Central memory CD4-positive, alpha-beta T cell (primary cell): Measurements from ENCODE around the gene TENM4.

ENCODE experiments used
- DNase-seq: peaks from one replicate; pipeline ENCODE4 v3.0.0; 2022

TENM4 gene

GRCh38 chr11:78720281-78720989 is 720.4 kb downstream of the TENM4 start:
- no peak for DNase-seq

- DNase-seq = no peak
These were observed 723.8 kb downstream of the TENM4 start for GRCh38 chr11:78717041-78717440.

DNA sequence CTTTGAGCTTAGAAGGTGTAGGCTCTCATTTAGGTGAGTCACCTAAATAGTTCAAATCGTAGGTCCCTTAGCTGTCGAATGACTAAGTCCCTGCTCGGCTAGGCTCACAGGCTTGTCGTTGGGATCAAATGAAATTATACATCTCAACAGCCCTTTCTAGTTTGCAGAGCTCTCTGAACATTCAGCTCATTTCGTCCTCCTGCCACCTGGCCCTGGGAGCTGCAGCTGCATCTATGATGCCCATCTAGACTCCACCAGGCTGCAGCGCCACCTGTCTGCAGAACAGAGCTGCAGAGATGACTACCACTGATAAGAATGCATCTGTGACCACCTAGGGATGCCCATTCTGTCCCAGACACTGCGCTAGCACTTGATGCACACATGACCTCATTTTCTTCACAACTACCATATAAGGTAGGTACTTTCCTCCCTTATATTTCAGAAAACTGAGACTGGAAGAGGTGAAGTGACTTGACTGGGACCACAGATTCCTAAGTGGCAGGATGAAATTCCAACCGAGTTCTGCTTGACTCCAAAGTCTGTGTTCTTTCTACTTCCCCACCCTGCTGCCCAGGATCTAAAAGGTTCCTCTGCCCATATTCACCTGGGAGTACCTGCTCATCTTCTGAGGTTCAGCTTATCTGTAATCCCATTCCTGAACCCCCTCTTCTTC is 725.1 kb downstream of the TENM4 start:
- DNase-seq = no peak

DNA sequence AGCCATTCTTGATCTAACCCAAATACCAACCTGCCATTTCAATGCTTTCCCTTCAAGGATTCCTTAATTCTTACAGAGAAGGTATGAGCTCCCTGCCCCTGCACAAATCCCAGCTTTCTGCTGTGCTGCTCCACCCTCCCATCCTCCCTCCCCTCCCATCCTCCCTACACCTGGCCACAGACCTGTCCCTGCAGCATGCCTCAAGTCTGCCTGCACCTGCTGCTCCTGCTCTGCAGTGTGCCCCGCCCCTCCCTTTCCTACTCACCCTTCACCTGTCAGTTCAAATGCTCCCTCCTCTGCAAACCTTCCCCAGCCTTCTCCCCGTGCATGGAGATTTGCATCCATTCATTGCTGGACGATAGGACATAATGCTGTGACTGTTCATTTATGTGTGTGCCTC is 726.3 kb downstream of the TENM4 start:
- DNase-seq = no peak

DNA sequence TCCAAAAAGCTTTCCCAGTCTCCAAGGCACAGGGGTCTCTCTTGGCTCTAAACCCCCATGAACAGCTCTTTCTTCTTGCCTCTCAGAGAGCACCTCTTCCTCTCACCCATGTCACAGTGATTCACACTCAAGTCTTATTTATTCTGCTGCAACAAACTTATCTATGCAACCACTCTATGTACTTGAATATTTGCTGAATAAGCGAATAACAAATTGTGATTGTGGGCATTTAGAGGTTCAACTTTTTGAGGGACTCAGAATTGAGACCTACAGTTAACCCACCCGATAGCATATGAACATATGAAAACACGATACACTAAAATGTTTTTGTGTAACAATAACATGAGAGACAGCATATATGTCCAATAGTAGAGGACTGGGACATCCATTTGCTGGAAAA is 729.1 kb downstream of the TENM4 start:
- DNase-seq = no peak

DNA sequence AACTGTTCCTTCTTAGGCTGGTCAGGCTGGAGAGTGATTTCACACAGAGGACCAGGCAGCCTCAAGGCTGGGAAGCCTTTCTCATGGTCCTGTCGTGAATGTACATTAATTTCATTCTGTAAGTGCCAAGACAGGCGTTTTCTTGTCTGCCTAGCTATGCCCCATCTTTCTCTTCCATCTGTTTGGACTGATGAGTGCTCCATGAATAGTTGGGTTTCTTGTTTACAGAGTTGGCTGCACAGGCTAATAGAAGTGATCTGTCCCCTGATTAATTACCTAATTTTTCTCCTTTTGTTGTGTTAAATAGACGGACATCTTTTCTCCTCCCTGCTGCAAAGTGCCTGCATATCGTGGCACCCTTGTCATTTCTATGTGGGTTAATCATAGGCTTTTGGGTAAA is 730.4 kb downstream of the TENM4 start:
- DNase-seq = no peak

DNA sequence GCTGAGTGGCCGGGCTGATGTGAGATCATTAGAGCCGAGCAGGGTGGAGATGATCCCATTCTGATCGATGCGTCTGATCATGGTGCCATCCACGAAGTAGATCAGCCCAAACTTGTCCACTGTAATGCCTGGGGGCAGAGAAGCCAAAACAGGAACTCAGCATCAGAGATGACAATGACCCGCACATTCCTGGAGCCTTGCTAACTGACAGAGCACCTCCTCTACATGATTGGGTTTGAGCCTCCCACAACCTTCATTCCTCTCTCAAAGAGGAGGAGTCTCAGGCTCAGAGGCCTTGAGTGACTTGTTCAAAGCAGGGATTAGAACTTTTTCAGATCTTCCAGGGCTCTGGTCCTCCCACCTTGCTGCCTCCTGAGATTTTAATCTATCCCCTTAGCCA is 732.4 kb downstream of the TENM4 start:
- DNase-seq = no peak

- DNase-seq = no peak
These were observed 734.3 kb downstream of the TENM4 start for GRCh38 chr11:78706551-78706950.

DNA sequence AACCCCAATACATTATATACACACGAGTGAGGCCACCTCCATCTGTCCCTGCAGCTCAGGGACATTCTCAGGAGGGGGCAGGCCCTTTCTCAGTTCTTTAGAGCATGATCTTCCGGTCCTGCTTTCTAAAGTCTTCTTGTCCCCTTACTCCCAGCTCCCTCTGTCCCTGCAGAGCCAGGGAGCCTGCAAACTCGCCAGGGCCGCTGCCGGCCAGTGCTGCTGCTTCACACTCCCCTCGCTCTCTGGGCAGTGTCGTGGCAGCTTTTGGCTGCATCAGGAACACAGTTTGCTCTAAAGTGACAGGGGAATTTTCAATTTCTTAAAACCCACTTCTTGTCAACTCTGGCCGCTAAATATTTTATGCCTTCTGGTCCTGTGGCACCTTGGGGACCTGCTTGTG is 736.0 kb downstream of the TENM4 start:
- no peak for DNase-seq

- no peak for DNase-seq
These were observed 741.2 kb downstream of the TENM4 start for GRCh38 chr11:78699609-78700135.

GRCh38 chr11:78698612-78699011 is 742.2 kb downstream of the TENM4 start:
- no peak for DNase-seq

- no peak for DNase-seq
These were observed 744.7 kb downstream of the TENM4 start for GRCh38 chr11:78696177-78696576.

DNA sequence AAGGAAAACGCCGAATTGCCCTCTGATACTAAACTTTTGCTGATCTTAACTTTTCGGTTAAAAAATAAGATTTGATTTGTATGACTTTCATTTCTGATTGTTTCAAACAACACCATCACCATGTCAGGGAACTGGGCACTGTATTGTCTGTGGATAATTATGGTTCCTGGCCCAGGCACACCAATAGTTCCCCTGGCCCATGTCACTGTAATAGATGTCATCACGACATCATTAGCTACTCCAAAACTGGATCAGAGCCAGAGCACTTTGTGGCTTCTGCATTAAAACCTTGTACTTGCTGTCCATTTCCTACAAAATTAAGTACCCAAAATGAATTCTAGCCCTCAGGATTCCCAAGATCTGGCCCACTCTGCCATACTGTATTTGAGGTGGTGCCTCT is 746.7 kb downstream of the TENM4 start:
- DNase-seq = no peak

GRCh38 chr11:78691215-78691614 is 749.6 kb downstream of the TENM4 start:
- no peak for DNase-seq

GRCh38 chr11:78690352-78690987 is 750.4 kb downstream of the TENM4 start:
- no peak for DNase-seq

DNA sequence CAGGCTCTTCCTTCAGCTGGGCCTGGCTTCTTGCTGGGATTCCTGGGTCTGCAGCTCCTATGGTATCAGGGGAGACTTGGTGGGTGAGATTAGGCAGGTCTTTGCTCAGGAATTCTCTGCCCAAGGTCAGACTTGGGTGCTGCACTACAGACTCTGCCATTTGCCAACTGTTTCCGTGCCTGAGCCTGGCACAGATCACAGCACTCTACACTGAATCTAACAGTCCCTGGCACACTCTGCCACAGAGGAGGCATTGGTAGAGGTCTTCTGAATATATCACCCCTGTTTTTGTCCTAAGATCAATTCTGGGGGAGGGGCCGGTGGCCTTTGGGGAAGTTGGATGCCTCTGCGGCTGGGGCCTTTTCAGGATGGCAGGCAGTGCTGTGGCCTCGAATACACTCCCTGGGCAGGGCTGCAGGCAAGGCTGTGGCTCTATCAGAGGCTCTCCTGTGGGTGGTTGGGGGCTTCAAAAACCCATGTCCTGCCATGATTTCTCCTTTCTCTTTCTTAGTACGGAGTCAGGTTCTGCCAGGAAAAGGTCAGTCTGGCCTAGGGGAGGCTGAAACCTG is 751.2 kb downstream of the TENM4 start:
- no peak for DNase-seq

DNA sequence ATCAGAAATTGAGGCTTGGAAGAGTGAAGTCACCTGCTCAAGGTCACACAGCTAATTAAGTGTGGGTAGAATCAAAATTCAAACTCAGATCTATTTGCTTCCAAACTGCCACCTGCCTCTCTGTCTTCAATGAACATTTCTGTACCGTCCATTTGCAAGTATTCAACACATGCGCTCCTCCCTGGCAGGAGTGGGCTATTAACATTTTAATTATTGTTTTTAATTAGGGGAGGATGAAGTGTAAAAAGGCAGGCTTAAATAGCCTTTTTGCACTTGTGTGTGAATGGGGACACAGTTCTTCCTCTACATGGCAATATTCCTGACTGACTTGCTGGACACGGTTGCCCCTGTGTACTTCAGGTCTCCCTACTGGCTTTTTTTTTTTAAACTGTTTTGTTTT is 751.7 kb downstream of the TENM4 start:
- no peak for DNase-seq

GRCh38 chr11:78688460-78688859 is 752.4 kb downstream of the TENM4 start:
- DNase-seq = no peak

DNA sequence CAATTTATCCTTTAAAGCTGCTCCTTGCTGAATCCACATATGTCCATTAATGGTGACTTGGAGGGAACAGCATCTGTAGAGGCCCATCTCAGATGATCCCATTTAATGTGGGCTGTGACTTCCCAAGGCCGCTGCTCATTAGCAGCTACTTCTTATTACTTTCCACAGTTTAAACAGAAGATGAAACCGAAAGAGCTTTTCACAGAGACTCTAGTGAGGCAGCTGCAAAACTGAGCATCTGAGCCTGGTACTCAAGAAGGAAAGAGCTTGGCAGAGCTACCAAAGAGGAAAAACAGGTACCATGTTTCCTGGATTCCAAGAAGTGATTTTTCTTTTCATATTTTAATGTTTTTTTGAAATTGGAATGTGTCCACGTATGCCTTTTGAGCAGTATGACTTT is 755.7 kb downstream of the TENM4 start:
- no peak for DNase-seq

- DNase-seq = no peak
These were observed 756.5 kb downstream of the TENM4 start for GRCh38 chr11:78684377-78684776.

- DNase-seq = no peak
These were observed 757.1 kb downstream of the TENM4 start for GRCh38 chr11:78683774-78684173.

- no peak for DNase-seq
These were observed 764.7 kb downstream of the TENM4 start for GRCh38 chr11:78676026-78676557.

- no peak for DNase-seq
These were observed 767.8 kb downstream of the TENM4 start for GRCh38 chr11:78672850-78673620.
